PC-3 (cell line): Measurements from ENCODE around the gene PNMA1.

Experiments
- EZH2 ChIP-seq: fragments of 300-600 bp; sonication (generic); IDR thresholded peaks from one replicate; pipeline ENCODE4 v1.6.1; 2017; ENCODE audit warnings: antibody characterized with exemption, mild to moderate bottlenecking, low read length; ENCODE audit not compliant: unreplicated experiment
- TF ChIP-seq, protein P1 (sequence below): fragments of 300-600 bp; sonication (generic); conservative IDR thresholded peaks from 2 replicates; pipeline ENCODE4 v1.5.1; 2017; ENCODE audit warnings: antibody characterized with exemption, low read depth, mild to moderate bottlenecking, low read length

DNA sequence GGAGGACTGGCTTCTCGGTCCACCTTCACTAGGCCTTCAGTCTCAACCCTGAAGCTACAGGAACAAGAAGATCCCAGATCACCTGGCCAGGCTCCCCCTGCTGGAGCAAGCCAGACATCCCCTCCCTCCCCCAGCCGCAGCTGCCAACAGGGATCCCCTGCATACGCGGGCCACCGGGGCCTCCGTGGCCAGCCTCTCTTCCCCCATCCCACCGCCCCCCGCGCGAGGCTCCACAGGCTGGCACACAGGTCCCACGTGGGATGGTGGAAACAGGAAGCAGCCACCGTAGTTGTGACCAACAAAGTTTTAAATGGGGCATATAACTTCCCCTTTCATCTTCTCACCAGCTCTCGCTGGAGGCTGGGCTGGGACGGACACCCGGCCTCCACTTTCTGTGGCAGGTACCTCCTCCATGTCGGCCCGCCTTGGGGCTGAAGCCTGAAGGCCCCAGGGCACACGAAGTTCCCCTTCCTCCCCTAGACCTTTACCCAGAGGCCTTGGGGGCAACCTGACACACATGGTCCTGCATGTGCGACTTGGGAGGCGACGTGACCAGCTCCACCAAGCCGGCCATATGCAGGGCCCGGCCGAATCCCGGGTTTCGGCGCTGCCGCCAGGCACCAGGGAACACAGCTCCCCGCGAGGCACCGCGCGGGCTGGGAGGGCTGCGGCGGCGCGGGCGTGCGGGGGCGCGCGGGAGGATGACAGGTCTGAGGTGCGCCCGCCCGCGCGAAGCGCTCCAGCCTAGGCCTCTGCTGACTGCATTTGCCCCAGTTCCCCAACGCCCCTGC is 44.4 kb upstream of the PNMA1 start:
- no peak for TF ChIP-seq EZH2
- TF ChIP-seq, protein P1, sequence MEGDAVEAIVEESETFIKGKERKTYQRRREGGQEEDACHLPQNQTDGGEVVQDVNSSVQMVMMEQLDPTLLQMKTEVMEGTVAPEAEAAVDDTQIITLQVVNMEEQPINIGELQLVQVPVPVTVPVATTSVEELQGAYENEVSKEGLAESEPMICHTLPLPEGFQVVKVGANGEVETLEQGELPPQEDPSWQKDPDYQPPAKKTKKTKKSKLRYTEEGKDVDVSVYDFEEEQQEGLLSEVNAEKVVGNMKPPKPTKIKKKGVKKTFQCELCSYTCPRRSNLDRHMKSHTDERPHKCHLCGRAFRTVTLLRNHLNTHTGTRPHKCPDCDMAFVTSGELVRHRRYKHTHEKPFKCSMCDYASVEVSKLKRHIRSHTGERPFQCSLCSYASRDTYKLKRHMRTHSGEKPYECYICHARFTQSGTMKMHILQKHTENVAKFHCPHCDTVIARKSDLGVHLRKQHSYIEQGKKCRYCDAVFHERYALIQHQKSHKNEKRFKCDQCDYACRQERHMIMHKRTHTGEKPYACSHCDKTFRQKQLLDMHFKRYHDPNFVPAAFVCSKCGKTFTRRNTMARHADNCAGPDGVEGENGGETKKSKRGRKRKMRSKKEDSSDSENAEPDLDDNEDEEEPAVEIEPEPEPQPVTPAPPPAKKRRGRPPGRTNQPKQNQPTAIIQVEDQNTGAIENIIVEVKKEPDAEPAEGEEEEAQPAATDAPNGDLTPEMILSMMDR = peak; percentile 83
